Activated CD4-positive, alpha-beta T cell treated with anti-CD3 and anti-CD28 coated beads, Interleukin-2, Interleukin-6, amounts not matched to agents 100 ng/mL and 50 ng/mL, durations not matched to agents 16 hours and 8 hours (primary cell): Measurements from ENCODE around the gene SYNPO.
A peak's percentile ranks its signal among the peaks of the same experiment; 100 is the strongest.

Experiments used
- DNase-seq: peaks from one replicate; pipeline ENCODE4 v3.0.0-alpha.2; 2020

Gene SYNPO

GRCh38 chr5:150642991-150643710 lies 2.7 kb downstream of the SYNPO start:
- no peak for DNase-seq

GRCh38 chr5:150644058-150644457 lies 3.6 kb downstream of the SYNPO start:
- DNase-seq: no peak

GRCh38 chr5:150644514-150644913 lies 4.1 kb downstream of the SYNPO start:
- no peak for DNase-seq

GRCh38 chr5:150645070-150645700 lies 4.7 kb downstream of the SYNPO start:
- DNase-seq: no peak

- no peak for DNase-seq
Observed at GRCh38 chr5:150647275-150648251, 7.1 kb downstream of the SYNPO start.

GRCh38 chr5:150648294-150649107 lies 8.0 kb downstream of the SYNPO start:
- no peak for DNase-seq

- DNase-seq: no peak
Observed at GRCh38 chr5:150649108-150650020, 8.9 kb downstream of the SYNPO start.

- DNase-seq: no peak
Observed at GRCh38 chr5:150650021-150651006, 9.9 kb downstream of the SYNPO start.

- DNase-seq: no peak
Observed at GRCh38 chr5:150651382-150651781, 10.9 kb downstream of the SYNPO start.

- no peak for DNase-seq
Observed at GRCh38 chr5:150651924-150652671, 11.6 kb downstream of the SYNPO start.

GRCh38 chr5:150653145-150653761 lies 12.8 kb downstream of the SYNPO start:
- no peak for DNase-seq

GRCh38 chr5:150653762-150654556 lies 13.5 kb downstream of the SYNPO start:
- DNase-seq: no peak

GRCh38 chr5:150655221-150655620 lies 14.8 kb downstream of the SYNPO start:
- DNase-seq: no peak

GRCh38 chr5:150656191-150657132 lies 16.0 kb downstream of the SYNPO start:
- peak; percentile 85 for DNase-seq

GRCh38 chr5:150658121-150658520 lies 17.7 kb downstream of the SYNPO start:
- no peak for DNase-seq

- DNase-seq: no peak
Observed at GRCh38 chr5:150658699-150659265, 18.3 kb downstream of the SYNPO start.
